DMS153 treated with DMSO at 0.1 percent for 48 hours (cell line): Measurements from ENCODE around the gene OR8B3.
A peak's percentile ranks its signal among the peaks of the same experiment; 100 is the strongest.
"Not testable (repeated sequence)": the region's sequence is repeated elsewhere in the genome, so short reads cannot be mapped to it uniquely, and the experiment has no call there.

Source experiments
- DNase-seq: peaks from one replicate; lab custom pipeline; 2025; ENCODE audit not compliant: unreplicated experiment; lab: John Stamatoyannopoulos, UW

The OR8B3 gene, protein sequence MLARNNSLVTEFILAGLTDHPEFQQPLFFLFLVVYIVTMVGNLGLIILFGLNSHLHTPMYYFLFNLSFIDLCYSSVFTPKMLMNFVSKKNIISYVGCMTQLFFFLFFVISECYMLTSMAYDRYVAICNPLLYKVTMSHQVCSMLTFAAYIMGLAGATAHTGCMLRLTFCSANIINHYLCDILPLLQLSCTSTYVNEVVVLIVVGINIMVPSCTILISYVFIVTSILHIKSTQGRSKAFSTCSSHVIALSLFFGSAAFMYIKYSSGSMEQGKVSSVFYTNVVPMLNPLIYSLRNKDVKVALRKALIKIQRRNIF

DNA sequence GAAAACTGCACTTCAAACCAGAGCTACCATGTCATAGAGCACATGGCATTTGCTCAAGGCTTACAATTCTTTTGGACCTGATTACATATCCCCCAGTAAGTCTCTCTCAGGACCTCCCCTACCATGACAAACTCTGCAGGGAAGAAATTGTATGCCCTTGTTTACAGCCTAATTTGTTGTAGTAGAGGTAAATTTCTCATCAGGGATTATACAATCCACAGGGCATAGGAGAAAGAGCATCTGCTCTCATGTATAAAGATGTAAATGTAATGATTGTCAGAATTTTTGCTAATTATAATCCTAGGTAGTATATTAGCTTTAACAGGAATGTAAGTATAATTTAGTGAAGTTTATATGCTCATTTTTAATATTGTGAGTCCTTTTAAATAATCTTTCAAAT, at the start of gene OR8B3:
Gene OR8B3 (minus strand): TSS at position 101 of the 400 bp plus-strand sequence. CDS start 1,673 bp downstream, outside the sequence.
- DNase-seq = no peak

DNA sequence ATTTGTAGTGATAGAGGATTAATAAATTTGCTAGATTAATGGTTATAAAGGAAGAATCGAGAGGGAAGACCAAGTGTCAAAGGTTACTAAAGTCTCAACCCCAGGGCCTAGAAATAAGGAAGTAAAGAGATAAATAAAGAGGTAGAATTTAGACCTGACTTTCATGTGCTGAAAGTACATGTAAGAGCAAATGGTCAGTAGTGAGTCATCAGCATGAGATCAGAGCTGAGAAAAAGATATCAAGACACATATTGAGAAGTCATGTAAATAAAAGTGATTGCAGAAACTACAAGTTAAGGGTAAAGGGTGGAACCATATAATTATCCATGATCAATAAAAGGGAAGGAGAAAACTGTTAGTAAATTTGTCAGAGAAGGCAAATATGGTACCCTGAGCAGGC, 48.1 kb upstream of the OR8B3 start:
- DNase-seq = no peak

- DNase-seq = no peak
Measured at GRCh38 chr11:124445646-124446150, 46.9 kb upstream of the OR8B3 start, which contains the start of gene OR8B8. Gene OR8B8, minus strand, starts transcription at chr11:124445696. Its CDS starts 4,611 bp downstream, at chr11:124441085.

DNA sequence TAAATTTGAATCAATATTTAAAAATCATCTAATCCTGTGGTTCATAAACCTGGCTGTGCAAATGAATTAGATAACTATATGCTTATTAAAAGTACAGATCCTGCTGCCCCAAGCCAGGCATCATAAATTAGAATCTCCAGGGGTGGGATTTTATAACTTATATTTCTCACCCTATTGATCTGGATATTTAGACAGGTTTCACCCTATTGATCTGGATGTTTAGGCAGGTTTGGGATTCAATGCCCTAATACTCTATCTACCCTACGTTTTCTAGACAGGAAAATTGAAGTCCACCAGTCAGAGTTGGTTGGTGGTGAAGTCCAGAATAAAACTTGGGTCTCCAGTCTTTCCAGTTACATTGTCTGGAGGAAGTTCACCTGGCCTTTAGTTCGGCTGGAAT, 44.0 kb upstream of the OR8B3 start:
- DNase-seq = no peak

- no peak for DNase-seq
Measured at GRCh38 chr11:124442442-124442841, 43.6 kb upstream of the OR8B3 start.

- no peak for DNase-seq
Measured at GRCh38 chr11:124441519-124441918, 42.7 kb upstream of the OR8B3 start.

DNA sequence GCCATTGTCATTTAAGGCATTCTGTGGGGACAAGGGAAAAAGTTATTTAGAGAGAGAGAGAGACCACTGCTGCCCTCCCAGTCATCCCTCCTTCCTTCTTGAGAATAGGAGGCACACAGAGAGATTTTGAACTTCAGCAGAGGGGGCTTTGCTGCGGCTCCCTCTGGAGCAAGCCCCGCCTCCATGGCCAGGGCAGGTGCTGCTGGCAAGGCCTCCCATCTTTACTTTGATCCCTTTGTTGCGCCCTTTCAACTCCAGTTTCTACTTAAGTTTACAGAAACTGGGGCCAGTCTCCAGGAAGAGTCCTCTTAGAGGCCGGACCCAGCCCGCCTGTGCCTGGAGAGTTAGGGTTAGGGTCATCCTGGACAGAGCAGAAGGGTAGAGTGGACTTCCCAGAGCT, 42.3 kb upstream of the OR8B3 start:
- DNase-seq = no peak

DNA sequence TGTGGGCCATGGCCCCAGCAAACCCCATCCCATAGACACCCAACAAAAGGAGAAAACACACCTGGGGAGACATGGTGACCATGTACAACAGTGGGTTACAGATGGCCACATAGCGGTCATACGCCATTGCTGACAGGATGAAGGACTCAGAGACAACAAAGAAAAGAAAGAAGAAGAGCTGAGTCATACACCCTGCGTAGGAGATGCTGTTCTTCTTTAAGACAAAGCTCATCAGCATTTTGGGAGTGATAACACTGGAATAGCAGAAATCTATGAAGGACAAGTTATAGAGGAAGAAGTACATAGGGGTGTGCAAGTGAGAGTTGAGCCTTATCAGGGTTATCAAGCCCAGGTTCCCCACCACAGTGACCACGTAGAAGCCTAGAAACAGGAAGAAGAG, 41.8 kb upstream of the OR8B3 start:
- DNase-seq = no peak

DNA sequence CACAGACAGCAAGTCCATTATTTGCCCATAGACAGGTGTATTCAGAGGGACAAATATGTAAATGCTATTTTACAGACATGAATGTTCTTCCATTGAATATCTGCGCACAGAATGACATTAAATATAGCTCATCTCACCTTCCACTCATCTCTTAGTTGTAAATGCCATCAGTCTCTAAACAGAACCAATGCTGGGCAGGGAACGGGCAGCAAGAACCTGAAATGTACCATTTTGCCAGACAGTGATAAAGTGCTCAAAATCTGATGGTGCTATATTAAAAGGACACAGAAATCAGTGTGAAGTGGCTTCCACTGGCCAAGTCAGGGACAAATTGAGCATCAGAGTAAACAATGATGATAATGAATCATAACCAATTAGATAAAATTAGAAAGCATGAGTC, 35.9 kb upstream of the OR8B3 start:
- no peak for DNase-seq

DNA sequence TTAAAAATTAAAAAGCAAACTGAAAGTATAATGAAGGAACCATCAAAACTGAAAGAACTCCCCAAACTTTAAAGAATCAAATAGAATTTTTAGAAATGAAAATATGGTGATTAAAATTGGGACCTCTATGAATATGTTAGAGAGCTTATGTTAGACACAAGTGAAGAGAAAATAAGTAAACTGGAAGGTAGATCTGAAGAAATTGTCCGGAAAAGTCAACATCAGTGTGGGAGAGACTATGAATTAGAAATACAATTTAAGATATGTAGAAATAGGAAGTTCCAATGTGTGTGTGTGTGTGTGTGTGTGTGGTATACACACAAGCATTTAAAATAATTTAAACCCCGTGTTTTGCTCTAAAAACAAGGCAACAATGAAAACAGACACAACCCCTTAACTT, 30.8 kb upstream of the OR8B3 start:
- no peak for DNase-seq

GRCh38 chr11:124424384-124424921, 25.6 kb upstream of the OR8B3 start, which contains the start of gene OR8B4:
Gene OR8B4, minus strand, starts transcription at chr11:124424871. Its CDS starts 0 bp downstream, at chr11:124424871.
- no peak for DNase-seq

- DNase-seq = no peak
Measured at GRCh38 chr11:124421043-124421442, 22.2 kb upstream of the OR8B3 start.

DNA sequence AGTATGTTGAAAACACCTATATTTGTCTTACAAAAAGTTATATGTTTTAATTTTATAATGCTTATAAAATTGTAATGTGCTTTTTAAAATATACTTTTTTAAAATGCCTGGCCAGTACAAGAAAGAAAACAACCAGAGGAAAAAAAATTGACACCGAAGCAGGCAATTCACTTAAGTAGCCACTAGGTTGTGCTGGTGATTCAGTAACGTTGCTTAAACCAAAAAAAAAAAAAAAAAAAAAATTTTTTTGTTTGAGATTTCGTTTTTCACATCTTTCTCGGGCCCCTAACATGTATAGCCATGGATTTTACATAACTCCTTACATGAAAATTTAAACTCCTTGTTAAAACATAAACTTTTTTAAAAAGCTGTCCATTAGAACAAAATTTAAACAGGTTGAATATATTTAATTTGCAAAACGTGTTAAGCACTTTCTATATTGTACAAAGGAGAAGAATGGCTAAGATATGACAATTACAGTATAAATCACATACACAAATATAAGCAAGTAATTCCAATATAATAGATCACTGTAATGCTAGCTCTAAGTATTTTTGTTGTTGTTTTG, 16.6 kb upstream of the OR8B3 start:
- no peak for DNase-seq

DNA sequence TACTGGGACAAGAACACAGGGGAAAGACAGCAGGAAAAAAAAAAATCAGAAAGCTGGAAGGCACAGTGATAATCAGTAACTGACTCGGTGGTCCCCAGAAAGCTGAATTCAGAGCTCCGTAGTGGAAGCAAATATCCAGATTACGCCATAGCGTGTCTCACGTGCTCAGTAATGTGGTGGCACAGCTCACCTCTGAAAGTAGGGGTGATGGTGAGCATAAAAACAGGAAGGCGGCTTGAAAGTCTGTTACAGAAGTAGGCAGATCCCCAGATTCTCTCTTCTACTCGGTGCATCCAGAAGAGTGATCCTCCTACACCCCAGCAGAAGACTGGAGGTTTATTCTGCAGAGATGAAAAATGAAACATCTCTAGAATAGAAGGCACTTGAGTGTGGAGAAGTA, 11.1 kb upstream of the OR8B3 start:
- DNase-seq = no peak

GRCh38 chr11:124405581-124405980, 6.8 kb upstream of the OR8B3 start:
- DNase-seq = no peak

- not testable (repeated sequence) for DNase-seq
Measured at GRCh38 chr11:124403186-124403585, 4.4 kb upstream of the OR8B3 start.

GRCh38 chr11:124402326-124402922, 3.6 kb upstream of the OR8B3 start:
- DNase-seq = peak; percentile 29

GRCh38 chr11:124396847-124397246, 2.0 kb downstream of the OR8B3 start:
- not testable (repeated sequence) for DNase-seq

- DNase-seq = no peak
Measured at GRCh38 chr11:124394408-124394807, 4.4 kb downstream of the OR8B3 start.

GRCh38 chr11:124384399-124384798, 14.4 kb downstream of the OR8B3 start, which contains the start of gene OR8B2:
Gene OR8B2, minus strand, starts transcription at chr11:124384499. Its CDS starts 1,156 bp downstream, at chr11:124383343.
- DNase-seq = no peak

- DNase-seq = not testable (repeated sequence)
Measured at GRCh38 chr11:124382857-124383256, 16.0 kb downstream of the OR8B3 start.

- no peak for DNase-seq
Measured at GRCh38 chr11:124380585-124380984, 18.2 kb downstream of the OR8B3 start.
